K562 (cell line): ENCODE measurements around the gene SLC48A1. TPM values are rescaled to one million over a fixed set of nuclear protein-coding genes. Genes with fewer than 3 reads are reported as not detected.
A peak's percentile ranks its signal among the peaks of the same experiment; 100 is the strongest.

Experiments
- ARID1B ChIP-seq: fragments of 450-650 bp; IDR thresholded peaks from 2 replicates; pipeline ENCODE4 v1.6.1; 2016; ENCODE audit warnings: antibody characterized with exemption, mild to moderate bottlenecking, inconsistent platforms
- CCNT2 ChIP-seq: IDR thresholded peaks from 2 replicates; pipeline ENCODE4 v1.6.1; 2011; ENCODE audit warnings: borderline replicate concordance, low read depth, mild to moderate bottlenecking, moderate library complexity, mixed read lengths, low read length; ENCODE audit not compliant: insufficient read length; ENCODE audit errors: extremely low read depth
- CHCHD3 ChIP-seq: fragments of 250-450 bp; sonication (Bioruptor Pico); IDR thresholded peaks from 2 replicates; pipeline ENCODE4 v2.1.2; 2022; ENCODE audit warnings: mild to moderate bottlenecking
- DACH1 ChIP-seq: fragments of 450-650 bp; IDR thresholded peaks from 2 replicates; pipeline ENCODE4 v1.6.1; 2018; ENCODE audit not compliant: partially characterized antibody
- FOXK2 ChIP-seq, 2 experiments: fragments of 450-650 bp; IDR thresholded peaks in 1 of 2; conservative IDR thresholded peaks in 1 of 2; 2 replicates each; pipeline ENCODE4 v1.6.1; 2016; ENCODE audit warnings: low read depth in 2 of 2, mild to moderate bottlenecking in 1 of 2
- GATA2 ChIP-seq: sonication (generic); formaldehyde crosslinking; IDR thresholded peaks from 2 replicates; pipeline ENCODE4 v1.4.0; 2020; ENCODE audit warnings: mild to moderate bottlenecking, missing genetic modification reagents
- HES1 ChIP-seq: fragments of 450-650 bp; IDR thresholded peaks from 2 replicates; pipeline ENCODE4 v1.6.1; 2016; ENCODE audit warnings: low read depth, mild to moderate bottlenecking, moderate library complexity
- JUND ChIP-seq, 2 experiments: IDR thresholded peaks; 2 replicates in 1 of 2; 3 replicates in 1 of 2; pipeline ENCODE4 v1.6.1; 2011; ENCODE audit warnings: borderline replicate concordance in 2 of 2, low read depth in 2 of 2, low read length in 2 of 2, improper control_type of control experiment in 1 of 2, missing biosample characterization in 1 of 2, missing genetic modification characterization in 1 of 2, missing genetic modification reagents in 1 of 2
- MAFK ChIP-seq: IDR thresholded peaks from 2 replicates; pipeline ENCODE4 v1.6.1; 2011; ENCODE audit warnings: low read length, improper control_type of control experiment
- MAX ChIP-seq: sonication (generic); formaldehyde crosslinking; IDR thresholded peaks from 2 replicates; pipeline ENCODE4 v1.9.0; 2022; ENCODE audit warnings: mild to moderate bottlenecking, missing genetic modification reagents
- MTA3 ChIP-seq: fragments of 450-650 bp; formaldehyde crosslinking; IDR thresholded peaks from 2 replicates; pipeline ENCODE4 v1.6.1; 2017; ENCODE audit warnings: mild to moderate bottlenecking, borderline replicate concordance
- MYC ChIP-seq, 2 experiments: fragments of 250-450 bp in 1 of 2; sonication (Bioruptor Pico) in 1 of 2; IDR thresholded peaks; 2 replicates each; pipeline versions ENCODE4 v1.5.1 to v1.6.1; 2012 to 2021; ENCODE audit warnings: low read depth in 2 of 2, borderline replicate concordance in 1 of 2, improper control_type of control experiment in 1 of 2, low read length in 1 of 2, mild to moderate bottlenecking in 1 of 2, moderate library complexity in 1 of 2
- POLR2AphosphoS5 ChIP-seq: IDR thresholded peaks from 2 replicates; pipeline ENCODE4 v1.6.1; 2011; ENCODE audit warnings: mild to moderate bottlenecking, low read depth, low read length, moderate library complexity; ENCODE audit not compliant: control insufficient read depth, insufficient read depth
- PTRF ChIP-seq: fragments of 450-650 bp; IDR thresholded peaks from 2 replicates; pipeline ENCODE4 v1.6.1; 2016; ENCODE audit warnings: mild to moderate bottlenecking, missing genetic modification characterization, missing compliant biosample characterization
- RAD51 ChIP-seq: fragments of 450-650 bp; IDR thresholded peaks from 2 replicates; pipeline ENCODE4 v1.7.1; 2016; ENCODE audit warnings: low read depth, mild to moderate bottlenecking, borderline replicate concordance
- SAFB2 ChIP-seq: fragments of 200-400 bp; formaldehyde crosslinking; IDR thresholded peaks from 2 replicates; pipeline ENCODE4 v1.6.1; 2018; ENCODE audit warnings: borderline replicate concordance, low read length, low read depth, moderate library complexity; ENCODE audit not compliant: severe bottlenecking
- SMARCA4 ChIP-seq: fragments of 450-650 bp; IDR thresholded peaks from 2 replicates; pipeline ENCODE4 v1.6.1; 2016
- SMARCA5 ChIP-seq: fragments of 450-650 bp; IDR thresholded peaks from 2 replicates; pipeline ENCODE4 v1.6.1; 2016
- SP1 ChIP-seq: sonication (generic); formaldehyde crosslinking; IDR thresholded peaks from 2 replicates; pipeline ENCODE4 v1.8.1; 2022; ENCODE audit warnings: mild to moderate bottlenecking, missing genetic modification reagents
- SRSF1 ChIP-seq: fragments of 200-400 bp; formaldehyde crosslinking; IDR thresholded peaks from 2 replicates; pipeline ENCODE4 v1.6.1; 2017; ENCODE audit warnings: mild to moderate bottlenecking, low read depth, low read length, moderate library complexity
- SRSF3 ChIP-seq: fragments of 200-400 bp; formaldehyde crosslinking; IDR thresholded peaks from 2 replicates; pipeline ENCODE4 v1.6.1; 2016; ENCODE audit warnings: mild to moderate bottlenecking, low read length, moderate library complexity; ENCODE audit not compliant: insufficient read depth
- SRSF9 ChIP-seq: fragments of 200-400 bp; formaldehyde crosslinking; IDR thresholded peaks from 2 replicates; pipeline ENCODE4 v1.6.1; 2017; ENCODE audit warnings: low read depth, low read length, borderline replicate concordance
- TCF15 ChIP-seq: fragments of 250-450 bp; sonication (Bioruptor Pico); IDR thresholded peaks from 2 replicates; pipeline ENCODE4 v1.8.0; 2022; ENCODE audit warnings: moderate library complexity, mild to moderate bottlenecking, inconsistent platforms
- ZBTB17 ChIP-seq: fragments of 450-650 bp; formaldehyde crosslinking; IDR thresholded peaks from 2 replicates; pipeline ENCODE4 v1.4.0; 2020; ENCODE audit warnings: mild to moderate bottlenecking
- ZKSCAN3 ChIP-seq: fragments of 250-450 bp; sonication (Bioruptor Pico); IDR thresholded peaks from 2 replicates; pipeline ENCODE4 v1.4.0; 2020
- ZNF146 ChIP-seq: IDR thresholded peaks from one replicate; pipeline ENCODE4 v1.6.1; 2018; ENCODE audit warnings: missing compliant biosample characterization; ENCODE audit not compliant: unreplicated experiment
- ZNF253 ChIP-seq: fragments of 250-450 bp; sonication (Bioruptor Pico); conservative IDR thresholded peaks from 2 replicates; pipeline ENCODE4 v1.6.1; 2021; ENCODE audit warnings: mild to moderate bottlenecking
- ZNF644 ChIP-seq: fragments of 200-800 bp; sonication (Bioruptor generic); IDR thresholded peaks from 2 replicates; pipeline ENCODE4 v1.6.1; 2016; ENCODE audit warnings: low read depth, missing genetic modification characterization, missing compliant biosample characterization
- polyA plus RNA-seq, 8 experiments: library from polyadenylated mRNA; depleted of rRNA in 4 of 8; stranded (reverse) in 5 of 8; unstranded in 3 of 8; fragments of >200 nt; fragmentation: Nextera tagmentation in 2 of 8; fragmentation: Illumina TruSeq in 1 of 8; extraction: Ambion mirVana in 2 of 8; extraction: Trizol in 1 of 8; gene quantifications; 2 replicates each; pipeline versions ENCODE4 v1.2.1 to v1.2.3, GENCODE V29; 2011 to 2014; ENCODE audit warnings: inconsistent platforms in 1 of 8, missing spikeins in 1 of 8
- total RNA-seq, 7 experiments: library from RNA; depleted of rRNA in 6 of 7; stranded (reverse); fragments of >200 nt in 6 of 7; fragmentation: Illumina TruSeq in 2 of 7; extraction: Trizol in 2 of 7; gene quantifications; 2 replicates each; pipeline versions ENCODE4 v1.2.1 to v1.2.3, GENCODE V29; 2011 to 2021; ENCODE audit warnings: low replicate concordance in 1 of 7

The SLC48A1 gene
- total and polyA plus RNA-seq, 9 of the 15 experiments (the other 6 are each of a cell fraction or from before 2014, with no cell fraction given): 10.7 to 37.5 (median 18.7) TPM

GRCh38 chr12:47777741-47778558 lies 4.9 kb downstream of the SLC48A1 start (continued):
- no peak for TF ChIP-seq PTRF
- no peak for TF ChIP-seq MAX (CRISPR knock-in tag)
- TF ChIP-seq HES1: peak; percentile 65
- TF ChIP-seq CHCHD3 (CRISPR knock-in tag): no peak
- TF ChIP-seq MAFK: no peak
- peak; percentile 71; the same call in 1 of the 2 replicates for TF ChIP-seq MYC (IDR thresholded peaks at IDR 0.05; ENCODE audit: low read depth, low read length)
- no peak for TF ChIP-seq MYC (CRISPR knock-in tag; IDR thresholded peaks at IDR 0.05; ENCODE audit: borderline replicate concordance, low read depth)
- no peak for TF ChIP-seq SMARCA5
- TF ChIP-seq SRSF9: no peak
- peak; percentile 79; the same call in 1 of the 2 replicates for TF ChIP-seq ZNF644 (tag)
- TF ChIP-seq SP1 (CRISPR knock-in tag): no peak
- peak; percentile 89 for TF ChIP-seq GATA2 (CRISPR knock-in tag)
- TF ChIP-seq MTA3: no peak; the same call in 1 of the 2 replicates
- TF ChIP-seq POLR2AphosphoS5: peak; percentile 88
- no peak for TF ChIP-seq ZNF146 (CRISPR knock-in tag)
- TF ChIP-seq ZBTB17: no peak
- TF ChIP-seq ZNF253: no peak
- peak; percentile 87 for TF ChIP-seq SMARCA4
- peak; percentile 65; the same call in 1 of the 2 replicates for TF ChIP-seq JUND (IDR thresholded peaks at IDR 0.05; ENCODE audit: borderline replicate concordance, low read depth, low read length)
- TF ChIP-seq JUND (tag; IDR thresholded peaks at IDR 0.05; ENCODE audit: borderline replicate concordance, low read depth, low read length): peak; percentile 56; the same call in 1 of the 3 replicates
- TF ChIP-seq TCF15 (CRISPR knock-in tag): no peak
- no peak for TF ChIP-seq SAFB2
- TF ChIP-seq SRSF1: no peak
- peak; percentile 93 for TF ChIP-seq ARID1B
- TF ChIP-seq FOXK2 (conservative IDR thresholded peaks at IDR 0.05 in 1 of 2, IDR thresholded peaks at IDR 0.05 in 1 of 2; ENCODE audit: low read depth in 2 of 2): peak; percentile 19 to 42; a peak in 2 of 4 replicates
- TF ChIP-seq CCNT2: no peak
- TF ChIP-seq SRSF3: no peak
- no peak for TF ChIP-seq RAD51
- TF ChIP-seq ZKSCAN3 (CRISPR knock-in tag): no peak
- TF ChIP-seq DACH1: peak; percentile 61
